Measurements from ENCODE around the gene HSD17B4. TPM values are rescaled to one million over a fixed set of nuclear protein-coding genes. Genes with fewer than 3 reads are reported as not detected.

HSD17B4 gene
- total and polyA plus RNA-seq, 2 experiments from 2014 or later = 208 to 281 TPM

DNA sequence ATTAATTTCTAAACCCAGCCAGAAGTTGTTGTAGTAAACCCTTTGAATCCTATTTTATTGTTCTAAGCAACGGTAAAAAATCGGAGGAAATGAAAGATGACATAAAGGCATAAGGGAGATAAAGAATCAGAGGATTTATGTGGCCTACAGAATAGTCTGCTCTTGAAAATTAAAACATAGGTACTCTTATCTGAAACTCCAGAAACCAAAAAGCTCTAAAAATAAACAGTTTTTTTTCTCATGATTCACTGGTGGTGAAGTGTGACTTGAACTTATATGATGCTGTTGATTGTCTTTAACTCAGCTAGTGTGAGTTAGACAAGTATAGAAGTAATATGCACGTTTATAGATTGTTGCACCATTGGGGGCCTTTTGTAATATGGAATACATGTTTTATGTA lies 80.3 kb downstream of the HSD17B4 start:
- Histone ChIP-seq H3K79me2 (no peaks in the 10 kb centered on the region), H2AFZ (no peak overlapping the region), H3K36me3 (replicated peaks; ENCODE audit: insufficient read depth, low read depth) (no peaks in the 10 kb centered on the region), H3K4me2 (no peak overlapping the region), H3K27ac (no peak overlapping the region), H3K4me3 (no peak overlapping the region), H3K27me3 (no peaks in the 10 kb centered on the region), H3K9me3 (ENCODE audit: low read depth) (no peaks in the 10 kb centered on the region), H4K20me1 (ENCODE audit: insufficient read depth, poor library complexity, severe bottlenecking) (no peaks in the 10 kb centered on the region), H3K9me2 (replicated peaks; ENCODE audit: insufficient read depth) (no peaks in the 10 kb centered on the region), H3K4me1 (ENCODE audit: insufficient read depth) (no peaks in the 10 kb centered on the region)
- 72% methylated on average over 3 of the region's 3 CpGs for WGBS (ENCODE audit: low lambda C conversion rate, missing lambda C conversion rate)
- no peak for DNase-seq (ENCODE audit: low spot score)
- TF ChIP-seq, protein P1, sequence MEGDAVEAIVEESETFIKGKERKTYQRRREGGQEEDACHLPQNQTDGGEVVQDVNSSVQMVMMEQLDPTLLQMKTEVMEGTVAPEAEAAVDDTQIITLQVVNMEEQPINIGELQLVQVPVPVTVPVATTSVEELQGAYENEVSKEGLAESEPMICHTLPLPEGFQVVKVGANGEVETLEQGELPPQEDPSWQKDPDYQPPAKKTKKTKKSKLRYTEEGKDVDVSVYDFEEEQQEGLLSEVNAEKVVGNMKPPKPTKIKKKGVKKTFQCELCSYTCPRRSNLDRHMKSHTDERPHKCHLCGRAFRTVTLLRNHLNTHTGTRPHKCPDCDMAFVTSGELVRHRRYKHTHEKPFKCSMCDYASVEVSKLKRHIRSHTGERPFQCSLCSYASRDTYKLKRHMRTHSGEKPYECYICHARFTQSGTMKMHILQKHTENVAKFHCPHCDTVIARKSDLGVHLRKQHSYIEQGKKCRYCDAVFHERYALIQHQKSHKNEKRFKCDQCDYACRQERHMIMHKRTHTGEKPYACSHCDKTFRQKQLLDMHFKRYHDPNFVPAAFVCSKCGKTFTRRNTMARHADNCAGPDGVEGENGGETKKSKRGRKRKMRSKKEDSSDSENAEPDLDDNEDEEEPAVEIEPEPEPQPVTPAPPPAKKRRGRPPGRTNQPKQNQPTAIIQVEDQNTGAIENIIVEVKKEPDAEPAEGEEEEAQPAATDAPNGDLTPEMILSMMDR (IDR thresholded peaks at IDR 0.05; ENCODE audit: poor library complexity) = no peak
- TF ChIP-seq EZH2 (IDR thresholded peaks at IDR 0.05; ENCODE audit: borderline replicate concordance) = no peak
- no peak for TF ChIP-seq EZH2phosphoT487 (IDR thresholded peaks at IDR 0.05; ENCODE audit: low read depth, severe bottlenecking, unreplicated experiment)

- peak; percentile 4 for DNase-seq (ENCODE audit: low spot score)
- 75% methylated on average over 2 of the region's 2 CpGs for WGBS (ENCODE audit: low lambda C conversion rate, missing lambda C conversion rate)
- Histone ChIP-seq H3K9me2 (replicated peaks; ENCODE audit: insufficient read depth) (no peaks in the 10 kb centered on the region), H2AFZ (no peak overlapping the region), H3K79me2 (no peaks in the 10 kb centered on the region), H3K27me3 (no peaks in the 10 kb centered on the region), H3K27ac (no peak overlapping the region), H3K4me3 (no peak overlapping the region), H4K20me1 (ENCODE audit: insufficient read depth, poor library complexity, severe bottlenecking) (no peaks in the 10 kb centered on the region), H3K4me2 (no peak overlapping the region), H3K9me3 (ENCODE audit: low read depth) (no peaks in the 10 kb centered on the region), H3K4me1 (ENCODE audit: insufficient read depth) (no peaks in the 10 kb centered on the region), H3K36me3 (replicated peaks; ENCODE audit: insufficient read depth, low read depth) (no peaks in the 10 kb centered on the region)
- TF ChIP-seq EZH2phosphoT487 (IDR thresholded peaks at IDR 0.05; ENCODE audit: low read depth, severe bottlenecking, unreplicated experiment) (no peak), EZH2 (IDR thresholded peaks at IDR 0.05; ENCODE audit: borderline replicate concordance) (no peak)
- TF ChIP-seq, protein P1 (IDR thresholded peaks at IDR 0.05; ENCODE audit: poor library complexity) = no peak
Measured at GRCh38 chr5:119537704-119538103, 85.4 kb downstream of the HSD17B4 start.

DNA sequence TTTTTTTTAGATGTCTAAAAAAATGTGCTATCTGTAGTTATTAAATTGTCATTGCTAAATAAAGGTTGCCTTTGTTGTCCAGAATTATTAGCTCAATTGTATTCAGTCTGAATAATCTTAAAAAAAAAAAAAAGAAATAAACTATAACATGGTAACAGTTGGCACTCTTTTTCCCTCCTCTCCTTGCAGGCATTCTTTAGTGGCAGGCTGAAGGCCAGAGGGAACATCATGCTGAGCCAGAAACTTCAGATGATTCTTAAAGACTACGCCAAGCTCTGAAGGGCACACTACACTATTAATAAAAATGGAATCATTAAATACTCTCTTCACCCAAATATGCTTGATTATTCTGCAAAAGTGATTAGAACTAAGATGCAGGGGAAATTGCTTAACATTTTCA lies 89.4 kb downstream of the HSD17B4 start:
- WGBS (ENCODE audit: low lambda C conversion rate, missing lambda C conversion rate) = 100% methylated on average over 1 of the region's 1 CpG
- no peak overlapping the region for H3K27ac ChIP-seq
- no peaks in the 10 kb centered on the region for H3K36me3 ChIP-seq (replicated peaks; ENCODE audit: insufficient read depth, low read depth)

More for the DNA sequence above, 89.4 kb downstream of the HSD17B4 start:
- Histone ChIP-seq H3K4me3 (no peak overlapping the region), H4K20me1 (ENCODE audit: insufficient read depth, poor library complexity, severe bottlenecking) (no peaks in the 10 kb centered on the region), H3K4me1 (ENCODE audit: insufficient read depth) (no peaks in the 10 kb centered on the region), H2AFZ (no peak overlapping the region), H3K79me2 (no peaks in the 10 kb centered on the region), H3K4me2 (no peak overlapping the region), H3K9me3 (ENCODE audit: low read depth) (no peaks in the 10 kb centered on the region), H3K9me2 (replicated peaks; ENCODE audit: insufficient read depth) (no peaks in the 10 kb centered on the region), H3K27me3 (no peaks in the 10 kb centered on the region)
- DNase-seq (ENCODE audit: low spot score) = no peak
- no peak for TF ChIP-seq EZH2phosphoT487 (IDR thresholded peaks at IDR 0.05; ENCODE audit: low read depth, severe bottlenecking, unreplicated experiment)
- TF ChIP-seq, protein P1 (IDR thresholded peaks at IDR 0.05; ENCODE audit: poor library complexity) = no peak

Data from hepatocyte (in vitro differentiated cells).